CD14-positive monocyte (primary cell): ENCODE measurements around the gene TINCR. TPM values are rescaled to one million over a fixed set of nuclear protein-coding genes. Genes with fewer than 3 reads are reported as not detected.

Experiments
- DNase-seq, 3 donors: peaks; one replicate each; pipeline ENCODE4 v3.0.0-alpha.2; 2011 to 2022
- H2AFZ ChIP-seq: 2 replicates; pipeline ENCODE4 v1.6.0; 2012; ENCODE audit warnings: mild to moderate bottlenecking, low read depth, low read length, inconsistent platforms; ENCODE audit not compliant: insufficient read depth, poor library complexity, severe bottlenecking
- H3K27ac ChIP-seq, 2 donors: 1 replicate in 1 of 2; 2 replicates in 1 of 2; pipeline ENCODE4 v1.5.1; 2012 to 2013; ENCODE audit warnings: low read length in 2 of 2, control low read depth in 1 of 2, inconsistent platforms in 1 of 2, low read depth in 1 of 2, mild to moderate bottlenecking in 1 of 2
- H3K27me3 ChIP-seq, 2 donors: one replicate each; pipeline versions ENCODE4 v1.6.0 to v1.6.1; 2011 to 2013; ENCODE audit warnings: low read length in 2 of 2; ENCODE audit not compliant: control insufficient read depth in 2 of 2, insufficient read depth in 2 of 2
- H3K36me3 ChIP-seq, 2 donors: replicated peaks in 1 of 2; 1 replicate in 1 of 2; 2 replicates in 1 of 2; pipeline versions ENCODE4 v1.5.1 to v1.6.1; 2012 to 2013; ENCODE audit warnings: low read length in 2 of 2, control low read depth in 1 of 2, inconsistent platforms in 1 of 2, mild to moderate bottlenecking in 1 of 2; ENCODE audit not compliant: insufficient read depth in 2 of 2, control insufficient read depth in 1 of 2
- H3K4me1 ChIP-seq, 2 donors: 1 replicate in 1 of 2; 2 replicates in 1 of 2; pipeline versions ENCODE4 v1.5.1 to v1.6.1; 2012 to 2013; ENCODE audit warnings: low read length in 2 of 2, control low read depth in 1 of 2, inconsistent platforms in 1 of 2, mild to moderate bottlenecking in 1 of 2, moderate library complexity in 1 of 2; ENCODE audit not compliant: insufficient read depth in 2 of 2, control insufficient read depth in 1 of 2
- H3K4me2 ChIP-seq: replicated peaks from 2 replicates; pipeline ENCODE3; 2012; ENCODE audit warnings: low read length, moderate library complexity, mild to moderate bottlenecking; ENCODE audit not compliant: poor library complexity, severe bottlenecking; ENCODE audit errors: extremely low read depth
- H3K4me3 ChIP-seq, 3 experiments: fragments of 200-600 bp in 1 of 3; sonication (generic) in 1 of 3; replicated peaks in 1 of 3; 1 replicate in 2 of 3; 2 replicates in 1 of 3; pipeline ENCODE4 v1.5.1; 2011 to 2013; ENCODE audit warnings: low read length in 3 of 3, mild to moderate bottlenecking in 3 of 3, control low read depth in 2 of 3, low read depth in 2 of 3, inconsistent platforms in 1 of 3, moderate library complexity in 1 of 3
- H3K79me2 ChIP-seq: 2 replicates; pipeline ENCODE4 v1.6.0; 2012; ENCODE audit warnings: mild to moderate bottlenecking, control low read depth, inconsistent platforms, low read length, moderate library complexity; ENCODE audit not compliant: insufficient read depth
- H3K9ac ChIP-seq: 2 replicates; pipeline ENCODE4 v1.6.0; 2017; ENCODE audit warnings: low read length, mild to moderate bottlenecking; ENCODE audit not compliant: insufficient read depth, poor library complexity, severe bottlenecking
- H3K9me3 ChIP-seq, 2 donors: replicated peaks in 1 of 2; 1 replicate in 1 of 2; 2 replicates in 1 of 2; pipeline versions ENCODE4 v1.5.1 to v1.6.1; 2012 to 2013; ENCODE audit warnings: low read length in 2 of 2, control low read depth in 1 of 2; ENCODE audit not compliant: control insufficient read depth in 1 of 2, insufficient read depth in 1 of 2
- H4K20me1 ChIP-seq: 2 replicates; pipeline ENCODE4 v1.6.0; 2012; ENCODE audit warnings: mild to moderate bottlenecking, low read length, control low read depth, moderate library complexity; ENCODE audit not compliant: insufficient read depth
- H3K27ac Mint-ChIP-seq, 7 donors: one replicate each; pipeline ENCODE4 v1.8.0; 2020; ENCODE audit warnings: mild to moderate bottlenecking in 7 of 7, mixed read lengths in 7 of 7, moderate library complexity in 6 of 7, inconsistent platforms in 2 of 7
- H3K27me3 Mint-ChIP-seq, 3 donors: one replicate each; pipeline ENCODE4 v1.8.0; 2021 to 2022; ENCODE audit warnings: low read depth in 3 of 3, mild to moderate bottlenecking in 3 of 3, mixed read lengths in 3 of 3, moderate library complexity in 3 of 3, inconsistent platforms in 1 of 3
- H3K36me3 Mint-ChIP-seq, 2 donors: one replicate each; pipeline ENCODE4 v1.8.0; 2020; ENCODE audit warnings: mixed read lengths in 2 of 2, inconsistent platforms in 1 of 2, mild to moderate bottlenecking in 1 of 2
- H3K4me1 Mint-ChIP-seq: one replicate; pipeline ENCODE4 v1.8.0; 2020; ENCODE audit warnings: mild to moderate bottlenecking, mixed read lengths
- H3K4me3 Mint-ChIP-seq, 2 donors: one replicate each; pipeline ENCODE4 v1.8.0; 2020; ENCODE audit warnings: mild to moderate bottlenecking in 2 of 2, mixed read lengths in 2 of 2, moderate library complexity in 1 of 2
- H3K9me3 Mint-ChIP-seq, 7 donors: one replicate each; pipeline ENCODE4 v1.8.0; 2020 to 2022; ENCODE audit warnings: mixed read lengths in 7 of 7, mild to moderate bottlenecking in 6 of 7, moderate library complexity in 6 of 7, inconsistent platforms in 2 of 7
- WGBS: methylation state at CpG from one replicate; pipeline ENCODE4 v1.1.5; 2013; ENCODE audit warnings: missing lambda C conversion rate; ENCODE audit not compliant: insufficient coverage; 5-methylcytosine and 5-hydroxymethylcytosine counted together
- intact Hi-C, 2 donors: fragments of 100-400 bp; cut with micrococcal nuclease; formaldehyde crosslinking; loops; one replicate each; pipeline versions ENCODE4 v1.15.0 to v1.15.1; 2023
- polyA minus RNA-seq: library from RNA; depleted of rRNA, polyadenylated mRNA; stranded (reverse); fragments of >200 nt; gene quantifications from 2 replicates; pipeline ENCODE4 v1.2.3, GENCODE V29; 2012
- polyA plus RNA-seq, 3 donors: library from polyadenylated mRNA; depleted of rRNA in 1 of 3; unstranded in 2 of 3; stranded (reverse) in 1 of 3; fragments of 300-500 nt in 2 of 3; fragments of >200 nt in 1 of 3; fragmentation: Illumina TruSeq in 2 of 3; gene quantifications; 1 replicate in 2 of 3; 2 replicates in 1 of 3; pipeline ENCODE4 v1.2.3, GENCODE V29; 2012 to 2021
- total RNA-seq, 12 experiments: library from RNA in 1 of 12; stranded (reverse) in 1 of 12; fragments of 120-200 nt in 1 of 12; gene quantifications; one replicate each; pipeline ENCODE4 v1.2.4 and lab custom pipeline; 2013 to 2026; ENCODE audit warnings: mixed read lengths in 6 of 12, inconsistent platforms in 1 of 12
- TF ChIP-seq, protein P1 (sequence below): fragments of 200-600 bp; IDR thresholded peaks from one replicate; pipeline ENCODE4 v1.8.0; 2022; ENCODE audit warnings: antibody characterized with exemption, mild to moderate bottlenecking

The TINCR gene
- 0.06 TPM for total RNA-seq (2013)
- under 1 TPM in 1 of 3 donors, not detected in 2; 0.11 TPM for polyA plus RNA-seq
- polyA minus RNA-seq, result not detected in 2 replicates
- 0.12 to 2.0 (median 0.41) reads per million in 11 experiments for total RNA-seq (lab: John Stamatoyannopoulos, UW)

DNA sequence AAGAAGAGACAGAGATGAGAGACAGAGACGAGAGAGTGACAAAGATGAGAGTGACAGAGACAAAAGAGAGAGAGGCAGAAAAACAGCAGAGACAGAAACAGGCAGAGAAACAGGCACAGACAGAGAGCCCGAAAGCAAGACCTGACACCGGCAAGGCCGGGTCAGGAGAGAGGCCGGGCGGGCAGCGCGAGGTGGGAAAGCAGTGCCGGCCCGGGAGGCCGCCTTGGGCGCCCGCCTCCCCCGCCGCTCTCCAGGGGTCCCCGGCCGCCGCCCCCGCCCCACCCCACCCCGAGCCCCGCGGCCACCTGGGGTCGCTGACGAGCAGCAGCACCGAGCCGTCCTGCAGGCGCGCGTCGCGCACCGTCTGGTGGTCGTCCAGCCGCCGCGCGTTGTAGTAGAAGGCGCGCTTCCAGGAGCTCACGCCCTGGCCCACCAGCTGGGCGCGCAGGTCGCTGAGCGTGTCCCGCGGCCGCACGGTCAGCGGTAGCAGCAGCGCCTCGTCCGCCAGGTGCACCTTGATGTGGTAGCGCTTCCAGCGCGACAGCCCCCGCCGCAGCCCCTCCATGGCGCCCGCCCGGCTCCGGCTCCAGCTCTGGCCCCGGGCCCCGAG is at the start of gene TINCR:
TSS of gene TINCR (minus strand) at position 594 of the 610 bp plus-strand sequence.
- Histone ChIP-seq H3K27me3 (peaks cover 13 to 26% of the 10 kb centered on the region in 2 donors), H3K9ac (no peak within 1 kb of the TSS), H3K4me3 (no peak within 1 kb of the TSS), H3K36me3 (no peaks in the 10 kb centered on the region), H3K79me2 (no peaks in the 10 kb centered on the region), H3K27ac (no peak within 1 kb of the TSS), H3K4me2 (no peak within 1 kb of the TSS), H4K20me1 (no peaks in the 10 kb centered on the region), H3K4me1 (no peaks in the 10 kb centered on the region), H2AFZ (no peak within 1 kb of the TSS), H3K9me3 (peaks cover 0 to 7% of the 10 kb centered on the region in 2 donors)
- H3K36me3 Mint-ChIP-seq, result no peaks in the 10 kb centered on the region
- H3K4me3 Mint-ChIP-seq, result peak within 1 kb of the TSS in 1 of 2 donors; percentile 77
- H3K9me3 Mint-ChIP-seq, result peaks cover 0 to 19% (median 7%) of the 10 kb centered on the region in 7 donors
- intact Hi-C loops, result no loop called here
- DNase-seq, result no peak
- WGBS, result 13% methylated on average over 56 of the region's 63 CpGs
- TF ChIP-seq, protein P1, sequence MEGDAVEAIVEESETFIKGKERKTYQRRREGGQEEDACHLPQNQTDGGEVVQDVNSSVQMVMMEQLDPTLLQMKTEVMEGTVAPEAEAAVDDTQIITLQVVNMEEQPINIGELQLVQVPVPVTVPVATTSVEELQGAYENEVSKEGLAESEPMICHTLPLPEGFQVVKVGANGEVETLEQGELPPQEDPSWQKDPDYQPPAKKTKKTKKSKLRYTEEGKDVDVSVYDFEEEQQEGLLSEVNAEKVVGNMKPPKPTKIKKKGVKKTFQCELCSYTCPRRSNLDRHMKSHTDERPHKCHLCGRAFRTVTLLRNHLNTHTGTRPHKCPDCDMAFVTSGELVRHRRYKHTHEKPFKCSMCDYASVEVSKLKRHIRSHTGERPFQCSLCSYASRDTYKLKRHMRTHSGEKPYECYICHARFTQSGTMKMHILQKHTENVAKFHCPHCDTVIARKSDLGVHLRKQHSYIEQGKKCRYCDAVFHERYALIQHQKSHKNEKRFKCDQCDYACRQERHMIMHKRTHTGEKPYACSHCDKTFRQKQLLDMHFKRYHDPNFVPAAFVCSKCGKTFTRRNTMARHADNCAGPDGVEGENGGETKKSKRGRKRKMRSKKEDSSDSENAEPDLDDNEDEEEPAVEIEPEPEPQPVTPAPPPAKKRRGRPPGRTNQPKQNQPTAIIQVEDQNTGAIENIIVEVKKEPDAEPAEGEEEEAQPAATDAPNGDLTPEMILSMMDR, result no peak
- no peaks in the 10 kb centered on the region for H3K4me1 Mint-ChIP-seq
- no peak within 1 kb of the TSS for H3K27ac Mint-ChIP-seq
- H3K27me3 Mint-ChIP-seq, result peaks cover 19 to 28% (median 20%) of the 10 kb centered on the region in 3 donors

DNA sequence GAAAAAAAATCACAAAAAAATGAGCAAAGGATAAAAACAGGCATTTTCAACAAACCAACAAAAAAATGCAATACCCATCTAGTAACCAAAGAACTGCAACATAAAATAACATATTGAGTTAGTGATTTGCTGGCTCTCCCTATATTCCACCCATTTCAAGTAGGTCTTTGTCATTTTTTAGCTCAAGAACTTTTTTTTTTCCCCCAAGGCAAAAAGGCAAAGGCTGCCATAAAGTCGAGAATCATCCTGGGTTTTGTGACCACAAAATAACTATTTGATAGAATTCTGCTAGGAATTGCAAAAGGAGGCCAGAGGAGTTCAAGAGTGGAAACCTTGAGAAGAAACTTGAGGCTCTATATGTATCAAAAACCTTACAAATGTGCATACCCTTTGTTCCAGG is 49.3 kb upstream of the TINCR start:
- Mint-ChIP-seq H3K9me3 (peaks cover 0 to 2% (median 0%) of the 10 kb centered on the region in 7 donors), H3K27me3 (no peaks in the 10 kb centered on the region), H3K36me3 (peaks cover 83 to 91% of the 10 kb centered on the region in 2 donors), H3K4me1 (peaks cover 23% of the 10 kb centered on the region), H3K27ac (peak overlapping the region in 1 of 7 donors; percentile 54), H3K4me3 (no peak overlapping the region)
- no CpG with 5 or more reads among the region's 1 CpG for WGBS
- H3K9ac ChIP-seq, result no peak overlapping the region
- intact Hi-C loops, result no loop called here
- no peak overlapping the region for H3K27ac ChIP-seq
- no peak overlapping the region for H3K4me3 ChIP-seq
- H3K4me1 ChIP-seq, result peaks cover 14 to 25% of the 10 kb centered on the region in 2 donors
- H4K20me1 ChIP-seq, result peaks cover 90% of the 10 kb centered on the region
- H3K4me2 ChIP-seq, result no peak overlapping the region
- peaks cover 82 to 94% of the 10 kb centered on the region in 2 donors for H3K36me3 ChIP-seq
- no peaks in the 10 kb centered on the region for H3K27me3 ChIP-seq
- H2AFZ ChIP-seq, result no peak overlapping the region
- TF ChIP-seq, protein P1, result no peak
- peaks cover 78% of the 10 kb centered on the region for H3K79me2 ChIP-seq
- DNase-seq, result no peak
- no peaks in the 10 kb centered on the region for H3K9me3 ChIP-seq
